ENCODE measurements around the gene NXN.
"Not testable (repeated sequence)": the region's sequence is repeated elsewhere in the genome, so short reads cannot be mapped to it uniquely, and the experiment has no call there.

NXN gene

DNA sequence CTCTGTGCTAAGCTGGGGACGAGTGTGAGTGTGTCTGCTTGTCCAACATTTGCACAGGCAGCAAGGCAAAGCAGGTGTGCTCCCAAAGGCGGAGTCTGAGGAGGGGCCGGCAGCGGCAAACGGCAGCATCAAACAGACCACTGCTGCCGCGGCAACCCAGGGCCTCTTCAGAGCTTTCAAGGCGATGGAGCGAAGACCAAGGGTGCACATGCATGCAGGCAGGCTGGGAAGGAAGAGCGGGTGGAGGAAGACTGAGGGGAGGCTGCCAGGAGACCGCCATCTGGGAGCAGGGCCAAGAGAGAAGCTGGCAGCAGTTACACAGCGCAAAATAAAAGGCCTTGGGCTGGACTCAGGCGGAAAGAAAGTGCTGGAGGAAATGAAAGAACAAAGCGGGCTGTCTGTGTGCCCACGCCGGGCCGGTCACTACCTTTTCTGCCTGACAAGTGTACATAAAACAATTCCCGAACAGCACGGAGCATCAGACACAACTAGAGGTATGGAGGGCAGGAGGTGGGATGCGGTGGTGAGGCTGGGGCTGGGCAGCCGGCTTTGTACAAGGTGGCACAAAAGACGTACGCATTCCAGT is 25.9 kb upstream of the NXN start:
- peak; percentile 48 for DNase-seq

DNA sequence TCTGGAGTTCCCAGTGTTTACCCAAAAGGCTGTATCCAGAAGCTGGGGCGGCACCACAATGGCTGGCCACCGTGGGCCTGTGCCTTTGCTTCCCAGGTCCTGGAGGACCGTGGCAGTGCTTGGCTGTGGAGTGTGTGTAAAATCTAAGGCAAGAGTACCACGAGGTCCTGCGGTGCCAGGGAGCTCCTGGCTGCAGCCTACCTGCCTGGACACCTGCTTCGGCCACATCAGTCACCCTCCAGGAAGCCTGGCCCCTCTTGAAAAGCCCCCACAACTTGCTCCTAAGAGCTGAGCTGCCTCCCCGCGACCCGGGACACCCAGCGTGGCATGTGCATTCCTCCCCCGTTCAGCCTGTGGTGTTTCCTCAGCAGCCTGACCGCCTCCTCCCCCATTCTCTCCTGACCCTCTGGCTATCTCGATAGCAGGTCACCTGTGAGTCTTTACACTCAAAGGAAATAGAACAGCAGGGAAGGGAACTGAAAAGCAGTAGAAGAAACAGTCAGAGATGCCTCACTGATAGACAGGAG is 25.3 kb upstream of the NXN start:
- DNase-seq = no peak

DNA sequence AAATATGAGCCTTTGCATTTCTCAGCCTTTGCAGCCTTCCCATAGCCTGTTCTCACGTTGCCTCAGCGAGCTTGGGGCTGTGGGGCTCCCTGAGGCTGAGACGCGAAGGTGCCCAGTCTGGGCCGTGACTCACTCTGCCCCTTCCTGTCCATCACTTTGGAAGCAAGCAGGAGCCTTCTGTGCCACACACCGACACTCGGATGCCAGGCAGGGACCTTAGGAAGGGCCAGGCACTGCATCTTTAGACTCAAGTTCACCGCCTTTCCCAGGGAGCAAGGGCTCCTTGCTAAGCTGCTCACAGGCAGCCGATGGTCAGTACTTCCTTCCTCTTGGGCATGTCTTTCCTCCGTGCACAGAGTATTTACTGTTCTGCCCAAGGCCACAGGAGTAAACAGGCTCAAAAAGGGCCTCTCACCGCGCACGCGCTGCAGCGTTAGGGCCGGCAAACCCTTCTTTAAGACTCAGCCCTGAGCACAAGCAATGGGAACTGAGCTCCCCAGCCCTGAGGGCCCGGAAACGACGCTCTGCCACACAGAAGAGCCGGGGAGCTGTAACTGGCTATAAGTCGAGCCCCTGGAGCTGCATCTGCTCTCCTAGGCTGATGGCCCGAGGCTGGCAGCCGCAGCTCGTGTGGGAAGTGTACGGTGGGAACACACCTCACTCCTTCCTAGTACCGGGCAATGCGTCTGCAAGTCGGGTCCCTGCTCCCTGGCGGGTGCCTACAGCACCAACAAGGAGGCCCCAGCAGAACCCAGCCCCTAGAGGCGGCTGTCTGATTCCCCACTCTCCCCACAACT is 24.6 kb upstream of the NXN start:
- DNase-seq = no peak

DNA sequence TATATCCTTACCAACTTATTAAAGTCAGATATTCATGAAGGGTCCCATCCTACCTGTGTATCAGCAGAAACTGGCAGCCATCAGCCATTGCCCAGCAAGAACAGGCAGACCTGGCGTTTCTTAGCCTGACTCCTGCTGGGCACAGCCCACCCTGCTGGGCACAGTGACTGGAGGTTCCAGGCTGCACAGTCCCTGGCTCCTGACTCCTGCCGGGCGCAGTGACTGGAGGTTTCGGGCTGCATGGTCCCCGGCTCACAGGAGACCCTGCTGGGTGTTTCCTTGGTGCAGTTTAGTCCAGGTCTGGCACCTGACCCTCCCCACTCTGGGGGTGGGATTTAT is 24.0 kb upstream of the NXN start:
- DNase-seq = no peak

DNA sequence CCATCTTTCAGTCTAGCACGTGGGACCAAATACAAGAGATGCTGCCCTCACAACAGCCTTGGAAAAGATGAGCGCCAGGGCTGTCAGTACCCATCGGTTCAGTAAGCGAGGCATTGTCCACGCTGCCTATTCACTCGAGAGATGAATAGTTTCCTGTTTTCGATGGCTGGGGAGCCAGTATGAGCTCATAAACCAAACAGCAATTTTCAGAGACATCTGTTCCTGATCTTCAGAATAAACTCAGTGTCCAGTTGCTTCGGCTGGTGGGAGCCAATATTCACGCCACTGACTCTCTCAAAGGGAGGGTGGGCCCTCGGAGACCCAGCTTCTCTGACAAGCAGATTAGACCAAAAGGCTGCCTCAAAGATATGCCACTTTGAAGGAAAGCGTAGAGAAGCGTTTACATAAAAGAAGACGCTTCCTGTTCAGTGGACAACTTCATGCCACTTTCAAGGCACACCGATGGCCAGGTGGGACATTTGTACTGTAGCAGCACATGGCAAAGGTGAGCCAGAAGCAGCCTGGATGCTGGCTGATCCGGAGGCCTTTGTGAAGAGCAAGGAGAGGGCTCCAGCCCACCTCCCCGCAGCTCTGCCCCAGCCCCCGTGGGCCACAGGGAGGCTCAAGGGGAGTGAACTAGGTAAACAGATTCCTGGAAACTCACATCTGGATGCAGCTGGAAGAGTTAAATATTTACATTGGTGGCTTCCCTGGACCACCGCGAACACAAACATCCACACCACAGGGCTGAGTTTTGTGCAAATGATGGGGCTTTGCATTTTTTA is 23.4 kb upstream of the NXN start:
- no peak for DNase-seq

DNA sequence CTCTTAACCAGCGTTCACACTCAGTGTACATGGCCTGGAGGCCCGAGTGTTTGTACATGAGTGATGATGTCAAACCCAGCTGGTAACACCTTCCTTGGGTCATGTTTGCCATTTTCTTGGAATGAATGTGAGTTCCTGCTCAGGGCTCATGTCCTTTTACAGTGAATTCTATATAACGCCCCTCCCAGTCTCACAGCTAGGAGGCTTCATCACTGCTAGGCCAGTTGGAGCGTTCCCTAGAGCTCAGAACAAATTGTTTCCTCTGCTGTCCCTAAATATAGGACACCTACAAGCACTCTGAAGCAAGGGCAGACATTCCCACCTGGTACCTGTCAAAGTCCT is 22.8 kb upstream of the NXN start:
- no peak for DNase-seq

DNA sequence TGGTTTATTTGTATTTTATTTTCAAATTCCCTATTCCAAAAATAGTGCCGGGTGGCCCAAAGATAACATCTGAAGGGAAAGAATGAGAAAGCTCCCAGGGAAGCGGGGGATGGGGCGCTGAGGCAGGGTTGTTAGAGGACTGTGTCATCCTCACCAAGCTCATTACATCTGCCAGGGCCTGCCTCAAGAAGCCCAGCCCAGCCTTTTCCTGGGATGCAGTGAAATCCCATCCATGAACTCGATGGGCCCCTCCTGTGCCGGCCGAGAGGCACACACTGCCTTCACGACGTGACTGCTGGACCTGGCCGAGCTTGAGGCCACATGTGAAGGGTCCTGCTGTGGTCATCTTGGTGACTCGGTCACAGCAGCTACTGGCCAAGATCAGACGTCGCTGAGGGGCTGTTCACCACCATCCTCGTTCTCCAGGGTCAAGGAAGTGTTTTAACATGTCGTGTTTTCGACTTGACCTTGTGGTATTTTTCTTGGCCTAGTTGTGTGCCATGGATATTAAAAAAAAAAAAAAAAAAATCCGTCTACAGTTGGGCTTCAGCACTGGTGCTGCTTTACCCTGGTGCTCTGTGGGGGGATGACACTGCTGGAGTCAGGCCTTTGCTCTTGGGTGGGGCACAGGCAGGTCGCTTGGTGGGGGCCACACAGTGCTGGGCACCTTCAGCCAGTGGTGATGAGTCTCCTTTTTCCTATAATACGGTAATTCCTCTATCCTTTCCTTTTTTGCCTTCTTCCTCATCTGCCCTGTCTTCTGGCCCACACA is 22.2 kb upstream of the NXN start:
- DNase-seq = no peak

DNA sequence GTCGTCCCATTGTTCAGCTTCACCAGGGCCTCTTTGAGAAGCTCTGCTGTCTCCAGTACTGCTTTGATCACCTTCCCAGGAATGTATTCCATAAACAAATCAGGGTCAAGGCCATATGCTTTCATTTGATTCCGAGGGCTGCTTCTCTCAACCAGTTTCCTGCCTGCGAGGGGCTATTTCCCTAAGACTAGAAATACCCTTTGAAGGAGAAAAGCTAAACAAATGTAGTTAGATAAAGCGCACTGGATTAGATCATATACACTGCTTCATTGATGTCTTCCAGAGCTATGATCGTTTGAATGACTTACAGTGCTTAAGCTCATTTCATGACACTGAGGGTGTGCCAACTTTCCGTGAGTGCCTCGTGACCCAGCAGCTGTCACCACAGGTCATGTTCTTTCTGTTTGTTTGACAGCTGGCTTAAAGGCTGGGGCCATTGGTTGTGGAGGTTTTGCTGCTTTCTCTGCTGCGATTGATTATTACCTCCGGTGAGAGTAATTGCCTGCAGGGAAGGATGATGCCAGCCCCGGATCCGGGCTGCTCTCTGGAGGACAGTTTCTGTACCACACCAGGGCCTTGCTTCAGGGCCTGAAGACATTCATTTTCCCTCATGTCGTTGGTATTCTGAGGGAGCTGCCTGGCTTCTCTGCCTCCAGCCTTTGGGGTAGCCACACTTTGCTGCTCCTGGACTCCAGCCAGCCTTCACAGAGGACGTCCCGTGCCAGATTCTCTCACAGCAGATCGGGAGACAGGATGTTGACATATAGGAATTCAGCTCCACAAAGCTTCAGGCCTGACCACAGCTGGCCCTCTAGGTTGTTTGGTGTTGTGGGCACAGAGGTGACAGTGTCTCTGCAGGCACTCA is 21.3 kb upstream of the NXN start:
- peak; percentile 18 for DNase-seq

DNA sequence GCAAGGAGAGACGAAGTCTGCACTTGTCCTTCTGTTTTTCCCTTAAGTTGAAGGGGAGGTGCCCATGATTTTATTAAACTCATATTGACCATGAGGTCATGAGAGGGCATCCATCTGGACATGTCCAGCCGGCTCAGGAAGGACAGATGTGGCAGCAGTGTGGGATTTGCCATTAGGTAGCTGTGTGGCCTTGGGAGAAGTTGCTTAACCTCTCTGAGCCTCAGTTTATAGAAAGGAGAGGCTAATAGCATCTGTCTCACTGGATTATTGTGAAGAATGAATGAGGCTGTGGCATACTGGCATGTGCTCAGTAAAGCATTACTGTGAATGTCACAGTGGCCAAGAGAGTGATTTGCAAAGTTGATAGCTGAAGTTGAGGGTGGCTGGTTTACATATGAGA is 18.5 kb upstream of the NXN start:
- DNase-seq = no peak

DNA sequence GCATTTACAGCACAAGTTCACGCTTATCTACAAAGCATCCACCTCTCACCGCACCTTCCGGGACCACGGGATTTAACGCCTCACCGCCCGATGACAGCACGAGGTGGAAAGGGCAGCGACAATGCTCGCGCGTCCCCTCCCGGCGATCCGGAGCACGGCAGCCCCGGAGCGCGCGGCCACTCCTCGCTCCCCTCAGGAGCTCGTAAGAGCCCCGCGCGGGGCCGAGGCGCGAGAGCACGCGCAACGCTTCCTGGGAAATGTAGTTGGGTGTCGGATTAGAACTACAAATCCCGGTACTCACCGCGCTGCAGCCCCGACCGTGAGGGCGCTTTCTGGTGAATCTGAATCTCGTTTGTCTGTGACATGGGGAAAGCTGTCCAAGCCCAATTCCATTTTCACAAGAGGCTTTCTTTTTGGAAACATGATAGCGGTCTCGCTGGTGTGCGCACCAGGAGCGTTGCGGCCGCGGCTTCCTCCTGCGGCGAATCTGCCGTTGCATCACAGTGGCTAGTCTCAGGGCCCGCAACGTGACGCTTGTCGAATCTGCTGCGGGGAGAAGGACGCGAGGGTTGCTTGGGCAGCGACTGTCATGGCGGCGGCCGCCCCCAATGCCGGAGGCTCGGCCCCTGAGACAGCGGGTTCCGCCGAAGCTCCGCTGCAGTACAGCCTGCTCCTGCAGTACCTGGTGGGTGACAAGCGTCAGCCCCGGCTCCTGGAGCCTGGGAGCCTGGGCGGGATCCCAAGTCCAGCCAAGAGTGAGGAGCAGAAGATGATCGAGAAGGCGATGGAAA is 17.2 kb upstream of the NXN start, which contains the start of gene TIMM22:
TSS of gene TIMM22 (plus strand) at position 576 of the 791 bp plus-strand sequence. CDS start at position 590, 14 bp downstream.
- peak; percentile 91 for DNase-seq

DNA sequence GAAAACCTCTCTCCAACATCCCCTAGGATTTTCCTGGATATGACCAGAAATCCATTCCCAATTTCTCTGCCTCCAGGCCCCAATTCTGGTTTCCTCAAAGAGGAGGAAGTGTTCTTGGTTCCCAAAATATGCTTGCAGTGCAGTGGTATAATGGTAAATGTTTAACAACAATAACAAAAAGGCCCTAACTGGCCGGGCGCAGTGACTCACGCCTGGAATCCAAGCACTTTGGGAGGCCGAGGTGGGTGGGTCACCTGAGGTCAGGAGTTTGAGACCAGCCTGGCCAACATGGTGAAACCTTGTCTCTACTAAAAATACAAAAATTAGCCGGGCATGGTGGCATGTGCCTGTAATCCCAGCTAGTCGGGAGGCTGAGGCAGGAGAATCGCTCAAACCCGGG is 15.7 kb upstream of the NXN start:
- not testable (repeated sequence) for DNase-seq

DNA sequence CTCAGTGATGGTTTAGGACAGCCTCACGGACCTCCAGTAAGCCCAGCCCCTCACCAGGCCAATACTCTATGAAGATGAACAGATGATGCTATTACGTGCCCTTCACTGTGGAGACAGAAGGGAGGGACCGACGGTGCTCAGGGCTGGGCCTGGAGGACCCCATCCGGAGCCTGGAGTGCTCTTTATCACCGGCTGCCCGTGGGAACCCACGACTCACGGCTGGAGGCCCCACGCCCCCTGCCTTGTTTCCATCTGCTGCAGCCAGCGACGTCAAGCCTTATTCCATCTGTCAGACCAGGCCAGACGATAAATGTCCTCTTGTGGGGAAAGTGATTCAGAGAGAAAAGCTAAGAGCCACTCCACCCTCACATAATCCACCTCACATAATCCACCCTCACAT is 13.4 kb upstream of the NXN start:
- DNase-seq = no peak

DNA sequence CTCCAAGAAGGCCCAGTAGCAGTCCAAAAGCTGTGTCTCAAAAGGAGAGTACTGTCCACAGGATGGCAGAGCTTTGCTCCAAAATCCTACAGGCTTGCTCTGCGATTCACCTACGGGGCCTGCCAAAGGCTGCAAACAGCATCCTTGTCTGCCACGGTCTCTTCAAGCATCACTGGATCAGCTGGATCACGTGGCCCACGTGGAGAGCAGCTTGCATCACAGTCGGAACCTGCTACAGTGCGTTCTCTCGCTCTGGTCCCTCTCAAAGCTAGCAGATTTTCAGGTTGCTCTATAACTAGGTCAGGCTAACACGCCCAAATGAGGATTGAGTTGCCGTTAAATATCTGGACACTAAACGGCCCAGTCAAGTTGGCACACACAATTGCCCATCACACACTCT is 9.0 kb upstream of the NXN start:
- DNase-seq = no peak

DNA sequence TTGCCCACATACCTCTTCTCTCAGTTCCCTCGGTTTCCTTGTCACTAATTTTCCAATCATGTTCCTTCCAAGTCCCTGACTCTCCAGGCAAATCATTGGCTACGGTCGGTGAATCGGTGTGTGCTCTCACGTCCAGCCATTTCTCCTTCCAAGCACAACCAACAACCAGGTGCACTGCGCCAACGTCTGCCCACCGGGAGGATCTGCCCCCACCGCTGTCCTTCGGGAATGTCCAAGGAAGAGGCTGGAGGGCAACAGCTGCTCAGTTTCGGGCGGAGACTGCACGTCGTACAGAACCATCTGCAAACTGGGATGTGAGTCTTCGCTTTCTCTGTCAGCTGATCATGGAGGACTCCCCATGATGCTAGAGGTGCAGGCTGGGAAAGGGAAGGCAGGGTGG is 8.4 kb upstream of the NXN start:
- no peak for DNase-seq

DNA sequence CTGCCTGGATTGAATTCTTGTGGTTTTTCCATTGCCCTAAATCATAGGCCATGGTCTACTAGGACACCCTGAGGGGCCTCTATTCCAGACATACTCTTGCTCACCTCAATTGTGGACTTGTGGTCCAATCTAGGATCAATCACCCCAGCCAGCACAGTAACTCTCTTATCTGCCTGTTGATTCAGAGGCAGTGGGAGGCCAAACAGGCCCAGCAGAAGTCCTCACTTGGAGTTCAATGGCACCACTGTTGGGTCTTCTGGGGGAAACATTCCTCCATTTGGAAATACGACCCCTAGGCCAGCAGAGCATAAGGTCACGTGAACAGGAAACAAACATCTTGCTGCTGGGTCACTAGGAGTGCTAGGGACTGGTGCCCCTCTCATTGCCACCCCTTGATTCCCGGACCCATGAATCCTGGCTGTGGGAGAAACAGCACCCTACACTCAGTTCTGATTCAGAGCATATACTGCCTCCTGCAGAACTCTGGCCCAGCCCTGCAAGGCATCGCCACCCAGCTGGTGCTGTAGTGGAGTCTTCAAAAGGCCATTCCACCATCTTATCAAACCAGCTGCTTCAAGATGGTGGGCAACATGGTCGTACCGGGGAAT is 6.8 kb upstream of the NXN start:
- DNase-seq = no peak

DNA sequence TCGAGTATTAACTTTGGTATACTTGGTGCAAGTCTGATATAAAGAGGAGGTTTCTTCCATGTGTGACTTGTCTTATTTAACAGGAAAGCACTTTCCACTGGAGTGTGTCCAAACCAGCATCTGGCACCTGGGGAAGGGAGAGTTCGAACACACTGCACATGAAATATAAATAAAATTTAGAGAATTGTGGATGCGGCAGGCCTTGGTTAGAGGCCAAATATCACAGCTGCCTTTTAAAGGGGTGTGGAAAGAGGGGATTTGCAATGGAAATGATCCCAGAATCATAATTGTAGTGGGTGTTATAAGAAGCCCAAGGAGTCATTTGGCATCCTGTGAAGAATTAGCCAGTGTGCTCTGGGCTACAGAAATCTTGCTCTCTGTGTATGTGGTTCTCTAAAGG is 4.3 kb upstream of the NXN start:
- no peak for DNase-seq

DNA sequence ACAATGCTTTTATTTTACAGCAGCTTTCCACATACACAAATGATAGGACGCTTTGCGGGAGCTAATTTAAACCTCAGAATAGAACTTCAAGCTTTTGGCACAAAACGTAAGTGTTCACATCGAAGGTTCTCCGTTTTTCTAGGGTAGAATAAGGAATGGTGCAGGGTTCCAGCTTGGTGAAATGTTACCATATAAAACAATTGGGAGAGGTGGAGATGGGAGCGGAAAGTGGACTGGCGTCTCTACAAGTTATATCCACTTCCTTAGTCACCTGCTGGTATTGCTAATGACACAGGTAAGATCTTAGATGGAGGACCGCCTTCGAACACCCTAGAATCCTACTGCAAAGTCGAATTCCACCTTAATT is 1.7 kb upstream of the NXN start:
- no peak for DNase-seq

DNA sequence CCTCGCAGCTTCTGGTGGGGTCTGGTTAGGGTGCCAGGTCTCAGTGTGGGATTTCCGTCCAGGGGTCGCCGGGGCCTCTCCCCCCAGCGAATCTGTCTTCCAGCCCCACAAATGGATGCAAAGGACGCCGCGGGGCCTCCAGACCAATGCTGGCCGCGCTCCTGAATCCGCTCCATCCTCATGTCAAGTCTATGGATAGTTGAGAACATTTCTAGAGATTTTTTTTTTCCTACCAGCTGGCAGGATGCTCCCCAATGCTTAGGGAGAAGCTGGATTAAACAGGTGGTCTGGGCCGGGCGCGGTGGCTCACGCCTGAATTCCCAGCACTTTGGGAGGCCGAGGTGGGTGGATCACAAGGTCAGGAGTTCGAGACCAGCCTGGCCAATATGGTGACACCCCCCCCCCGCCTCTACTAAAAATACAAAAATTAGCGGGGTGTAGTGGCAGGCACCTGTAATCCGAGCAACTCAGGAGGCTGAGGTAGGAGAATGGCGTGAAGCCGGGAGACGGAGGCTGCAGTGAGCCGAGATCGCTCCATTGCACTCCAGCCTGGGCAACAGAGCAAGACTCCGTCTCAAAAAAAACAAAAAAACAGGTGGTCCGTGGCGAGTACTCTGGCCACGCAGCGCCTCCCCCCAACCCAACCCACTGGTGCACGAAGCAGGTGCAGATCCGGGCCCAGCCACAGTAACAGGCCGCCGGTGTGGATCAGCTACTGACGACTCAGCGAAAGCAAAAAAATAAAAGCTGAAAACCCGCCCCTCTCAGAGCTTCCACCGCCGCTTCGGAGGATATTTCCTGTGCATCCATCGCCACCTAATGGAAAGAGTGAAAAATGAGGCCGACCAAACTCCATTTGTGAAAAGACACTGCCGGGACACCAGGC is 1.1 kb upstream of the NXN start:
- DNase-seq = peak; percentile 15

DNA sequence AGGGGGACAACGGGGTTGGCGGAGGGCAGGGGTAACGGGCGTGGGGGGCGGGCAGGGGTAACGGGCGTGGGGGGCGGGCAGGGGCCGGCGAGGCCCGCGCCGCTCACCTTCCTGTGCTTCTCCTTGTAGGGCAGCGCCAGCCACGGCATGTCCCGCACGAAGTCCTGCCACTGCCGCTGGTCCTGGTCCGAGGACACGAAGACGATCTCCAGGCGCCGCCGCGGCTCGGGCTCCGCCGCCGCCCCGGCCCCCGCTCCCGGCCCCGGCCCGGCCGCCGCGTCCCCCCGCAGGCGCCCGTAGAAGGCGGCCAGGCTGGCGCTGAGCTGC is 401 bp downstream of the NXN start:
- no peak for DNase-seq

Data from DMS 273 treated with DMSO at 0.1 percent for 48 hours (cell line).